ENCODE data around the gene UTP4.

DNA sequence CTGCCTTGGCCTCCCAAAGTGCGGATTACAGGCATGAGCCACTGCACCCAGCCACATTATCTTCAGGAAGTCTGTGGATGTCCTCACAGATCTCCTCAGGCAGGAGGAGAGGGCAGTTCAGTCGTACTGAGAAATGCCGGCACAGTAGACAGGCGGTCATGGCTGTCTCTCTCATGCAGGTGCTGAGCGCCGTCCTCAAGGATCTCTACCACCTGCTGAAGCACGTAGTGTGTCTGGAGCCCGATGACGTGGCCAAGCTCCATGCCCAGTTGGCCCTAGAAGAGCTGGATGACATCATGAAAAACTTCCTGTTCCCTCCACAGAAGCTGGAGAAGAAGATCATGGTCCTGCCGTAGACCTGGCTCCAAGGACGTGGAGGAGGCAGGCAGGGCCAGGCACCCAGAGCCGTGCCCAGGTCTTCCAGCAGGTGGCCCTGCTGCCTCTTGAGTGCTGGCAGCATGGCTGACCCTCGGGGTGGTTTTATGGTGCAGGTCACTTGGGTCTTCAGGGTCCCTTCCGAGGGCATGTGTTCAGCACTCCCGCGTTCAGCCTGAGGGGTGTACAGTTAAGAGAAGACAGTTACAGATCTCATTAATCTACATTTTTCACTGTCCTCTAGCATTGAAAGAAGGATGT lies 49.0 kb upstream of the UTP4 start:
- TF ChIP-seq YY1 (IDR thresholded peaks at IDR 0.05; ENCODE audit: low read depth) (no peak), TEAD4 (IDR thresholded peaks at IDR 0.05) (no peak), ZBTB7A (IDR thresholded peaks at IDR 0.05; ENCODE audit: low read depth) (no peak), NFIC (IDR thresholded peaks at IDR 0.05) (no peak), CREB1 (IDR thresholded peaks at IDR 0.05; ENCODE audit: low read depth) (no peak), TAF1 (IDR thresholded peaks at IDR 0.05; ENCODE audit: low read depth) (no peak), RAD21 (IDR thresholded peaks at IDR 0.05; ENCODE audit: low read depth) (peak; percentile 43; the same call in 1 of the 2 replicates)
- TF ChIP-seq, protein P1, sequence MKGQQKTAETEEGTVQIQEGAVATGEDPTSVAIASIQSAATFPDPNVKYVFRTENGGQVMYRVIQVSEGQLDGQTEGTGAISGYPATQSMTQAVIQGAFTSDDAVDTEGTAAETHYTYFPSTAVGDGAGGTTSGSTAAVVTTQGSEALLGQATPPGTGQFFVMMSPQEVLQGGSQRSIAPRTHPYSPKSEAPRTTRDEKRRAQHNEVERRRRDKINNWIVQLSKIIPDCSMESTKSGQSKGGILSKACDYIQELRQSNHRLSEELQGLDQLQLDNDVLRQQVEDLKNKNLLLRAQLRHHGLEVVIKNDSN (IDR thresholded peaks at IDR 0.05): no peak
